ENCODE data around the gene PLXNB2.

DNA sequence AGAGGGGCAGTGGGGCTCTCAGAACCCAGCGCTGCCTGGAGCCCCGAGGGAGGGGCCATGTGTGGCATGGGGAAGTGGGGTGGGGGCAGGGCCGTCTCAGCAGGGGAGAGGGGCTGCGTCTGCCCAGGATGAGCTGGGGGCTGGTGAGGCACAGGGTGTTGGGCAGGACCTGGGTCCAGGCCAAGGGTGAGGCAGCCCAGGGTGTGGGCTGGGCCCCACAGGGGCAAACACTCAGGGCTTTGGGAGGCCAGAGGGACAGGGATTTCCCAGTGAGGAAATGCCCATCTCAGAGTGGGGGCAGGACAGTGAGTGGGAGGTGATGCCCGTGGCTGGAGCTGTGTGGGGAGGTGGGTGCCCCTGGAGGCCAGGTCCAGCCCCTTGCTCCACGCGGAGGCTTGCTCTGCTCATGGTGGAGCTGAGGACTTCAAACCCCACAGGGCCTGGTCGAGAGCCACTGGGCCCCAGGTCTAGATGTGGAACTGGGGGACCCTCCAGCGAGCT lies 5.4 kb downstream of the PLXNB2 start:
- TF ChIP-seq, protein P1, sequence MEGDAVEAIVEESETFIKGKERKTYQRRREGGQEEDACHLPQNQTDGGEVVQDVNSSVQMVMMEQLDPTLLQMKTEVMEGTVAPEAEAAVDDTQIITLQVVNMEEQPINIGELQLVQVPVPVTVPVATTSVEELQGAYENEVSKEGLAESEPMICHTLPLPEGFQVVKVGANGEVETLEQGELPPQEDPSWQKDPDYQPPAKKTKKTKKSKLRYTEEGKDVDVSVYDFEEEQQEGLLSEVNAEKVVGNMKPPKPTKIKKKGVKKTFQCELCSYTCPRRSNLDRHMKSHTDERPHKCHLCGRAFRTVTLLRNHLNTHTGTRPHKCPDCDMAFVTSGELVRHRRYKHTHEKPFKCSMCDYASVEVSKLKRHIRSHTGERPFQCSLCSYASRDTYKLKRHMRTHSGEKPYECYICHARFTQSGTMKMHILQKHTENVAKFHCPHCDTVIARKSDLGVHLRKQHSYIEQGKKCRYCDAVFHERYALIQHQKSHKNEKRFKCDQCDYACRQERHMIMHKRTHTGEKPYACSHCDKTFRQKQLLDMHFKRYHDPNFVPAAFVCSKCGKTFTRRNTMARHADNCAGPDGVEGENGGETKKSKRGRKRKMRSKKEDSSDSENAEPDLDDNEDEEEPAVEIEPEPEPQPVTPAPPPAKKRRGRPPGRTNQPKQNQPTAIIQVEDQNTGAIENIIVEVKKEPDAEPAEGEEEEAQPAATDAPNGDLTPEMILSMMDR (conservative IDR thresholded peaks at IDR 0.05; ENCODE audit: low read depth, low read length) = no peak
- TF ChIP-seq EZH2 (IDR thresholded peaks at IDR 0.05; ENCODE audit: borderline replicate concordance, low read depth, low read length, poor library complexity, severe bottlenecking) = no peak

All from A673 (cell line).